Cardiac fibroblast (primary cell): Measurements from ENCODE around the gene FOLR1.

Experiments
- DNase-seq, 2 donors: peaks; one replicate each; pipeline versions ENCODE4 v3.0.0 to v3.0.0-alpha.2; 2010; ENCODE audit warnings: low read depth in 2 of 2
- H3K4me3 ChIP-seq, 2 donors: replicated peaks in 1 of 2; 1 replicate in 1 of 2; 2 replicates in 1 of 2; pipeline ENCODE4 v1.5.1; 2011; ENCODE audit warnings: low read depth in 2 of 2, low read length in 2 of 2, mild to moderate bottlenecking in 2 of 2, moderate library complexity in 1 of 2
- CTCF ChIP-seq: IDR thresholded peaks from one replicate; pipeline ENCODE4 v1.5.1; 2011; ENCODE audit warnings: low read depth, mild to moderate bottlenecking, low read length, inconsistent platforms

Gene FOLR1

DNA sequence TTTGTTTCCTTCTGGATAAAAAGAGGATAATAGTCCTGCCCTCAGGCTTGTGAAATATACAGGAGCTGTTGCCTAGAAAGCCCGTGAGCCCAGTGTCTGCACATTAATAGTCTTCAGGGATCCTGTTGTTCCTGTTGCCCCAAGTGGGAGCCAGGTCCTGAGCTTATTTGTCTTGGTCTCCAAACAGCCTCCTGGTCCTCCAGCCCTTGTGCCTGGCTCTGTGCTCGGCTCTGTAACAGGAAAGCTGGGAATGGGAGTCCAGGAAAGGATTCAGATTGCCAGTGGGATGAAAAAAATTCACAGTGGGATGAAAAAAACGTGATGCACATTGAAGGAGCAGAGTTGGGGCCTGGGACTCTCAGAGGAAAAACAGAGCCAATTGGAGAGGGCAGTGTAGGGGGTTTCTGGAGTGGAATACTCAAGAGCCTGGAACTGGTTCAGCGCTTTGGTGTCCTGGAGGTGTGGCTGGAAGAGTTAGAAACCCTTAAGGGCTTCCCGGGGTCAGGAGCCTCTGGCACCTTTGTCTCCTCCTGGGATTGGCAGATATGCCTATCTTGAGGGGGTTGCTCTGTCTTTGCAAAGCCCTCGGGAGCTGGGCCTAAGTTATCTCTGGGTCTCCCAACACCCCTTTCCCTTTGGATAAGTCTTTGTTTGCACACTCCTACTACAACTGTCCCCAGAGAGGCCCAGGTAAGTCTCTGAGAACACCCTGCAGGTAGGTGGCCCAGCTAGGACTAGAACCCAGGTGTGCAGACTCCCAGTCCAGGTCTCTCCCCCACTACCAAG is 30.4 kb downstream of the FOLR1 start:
- no peak for DNase-seq
- no peak for TF ChIP-seq CTCF
- peak overlapping the region; percentile 71 to 96 for H3K4me3 ChIP-seq

DNA sequence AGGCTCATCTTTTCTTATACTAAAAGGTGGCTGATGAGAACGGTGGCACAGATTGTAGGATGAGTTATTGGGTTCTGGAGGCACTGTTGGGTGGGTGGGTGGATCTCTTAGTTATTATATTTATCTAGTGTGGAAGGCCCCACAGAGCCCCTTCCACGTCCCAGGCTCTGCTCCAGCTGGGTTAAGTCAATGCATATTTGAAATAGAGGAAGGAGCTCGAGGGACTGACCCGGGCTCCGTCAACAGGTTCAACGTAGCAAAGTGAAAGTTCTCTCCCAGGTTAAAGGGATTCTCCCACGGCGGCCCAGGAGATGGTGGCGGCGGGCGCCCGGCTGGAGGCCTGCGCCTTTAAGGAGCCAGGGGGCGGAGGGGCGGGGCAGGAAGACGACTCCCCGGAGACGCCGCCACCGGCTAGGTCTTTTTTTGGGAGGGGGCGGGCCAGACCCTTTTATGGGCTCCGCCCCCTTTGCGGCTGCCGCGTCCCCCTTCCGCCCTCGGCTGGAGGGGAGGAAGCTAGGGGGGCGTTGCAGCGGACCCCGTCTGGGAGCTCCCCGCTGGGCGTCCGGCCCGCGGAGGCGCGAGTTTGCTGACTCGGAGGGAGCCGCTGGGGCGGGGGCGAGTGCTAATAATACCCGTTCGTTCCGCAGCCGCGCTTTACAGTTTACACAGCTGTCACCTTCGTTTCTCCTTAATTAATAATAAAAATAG is 31.1 kb downstream of the FOLR1 start:
- peak; percentile 89 to 96 for DNase-seq
- peak; percentile 19 for TF ChIP-seq CTCF
- peak overlapping the region; percentile 71 to 96 for H3K4me3 ChIP-seq

- peak overlapping the region; percentile 71 to 96 for H3K4me3 ChIP-seq
- TF ChIP-seq CTCF: no peak
- DNase-seq: peak; percentile 69 to 76
Measured at GRCh38 chr11:72223615-72224563, 31.9 kb downstream of the FOLR1 start.

GRCh38 chr11:72224564-72225410 is 32.8 kb downstream of the FOLR1 start, which contains the start of gene INPPL1:
Gene INPPL1, plus strand, starts transcription at chr11:72224767. Its CDS starts 218 bp downstream, at chr11:72224985.
- H3K4me3 ChIP-seq: peak within 1 kb of the TSS; percentile 71 to 96
- peak; percentile 38 to 47 for DNase-seq
- TF ChIP-seq CTCF: no peak

GRCh38 chr11:72225411-72225951 is 33.5 kb downstream of the FOLR1 start:
- peak overlapping the region; percentile 71 to 96 for H3K4me3 ChIP-seq
- TF ChIP-seq CTCF: no peak
- DNase-seq: peak in 1 of 2 donors; percentile 13
